Bronchus fibroblast of lung (primary cell): ENCODE results near the gene DLX2. TPM values are rescaled to one million over a fixed set of nuclear protein-coding genes. Genes with fewer than 3 reads are reported as not detected.

Experiments
- total RNA-seq: library from RNA; depleted of rRNA; stranded (reverse); fragments of >200 nt; gene quantifications from 2 replicates; pipeline ENCODE4 v1.2.3, GENCODE V29; 2015

The DLX2 gene
- 0.15 TPM in 1 of 2 replicates, not detected in the other for total RNA-seq

GRCh38 chr2:172102391-172103359, at the start of gene DLX2:
Gene DLX2 (minus strand): TSS chr2:172102900. CDS start chr2:172102538, 362 bp downstream.

GRCh38 chr2:172085460-172086159, 17.1 kb downstream of the DLX2 start, which contains the start of gene DLX1:
Gene DLX1 (plus strand): TSS chr2:172085507. CDS start chr2:172085678, 171 bp downstream.

Other genes with a start within 250 kb of the DLX2 start
- 12.8 and 12.9 TPM in 2 replicates for gene SLC25A12, start 208.7 kb downstream of the DLX2 start, total RNA-seq
- gene HAT1, start 180.4 kb downstream of the DLX2 start, total RNA-seq: 45.6 and 50.6 TPM in 2 replicates
- 4.9 and 7.4 TPM in 2 replicates for gene METAP1D, start 102.9 kb downstream of the DLX2 start, total RNA-seq
- gene DLX1, start 17.4 kb downstream of the DLX2 start, total RNA-seq: not detected in 2 replicates